Measurements from ENCODE around the gene OSMR. TPM values are rescaled to one million over a fixed set of nuclear protein-coding genes. Genes with fewer than 3 reads are reported as not detected.

The OSMR gene
- total and polyA plus RNA-seq, 2 experiments from 2014 or later: 1.5 to 2.6 TPM

DNA sequence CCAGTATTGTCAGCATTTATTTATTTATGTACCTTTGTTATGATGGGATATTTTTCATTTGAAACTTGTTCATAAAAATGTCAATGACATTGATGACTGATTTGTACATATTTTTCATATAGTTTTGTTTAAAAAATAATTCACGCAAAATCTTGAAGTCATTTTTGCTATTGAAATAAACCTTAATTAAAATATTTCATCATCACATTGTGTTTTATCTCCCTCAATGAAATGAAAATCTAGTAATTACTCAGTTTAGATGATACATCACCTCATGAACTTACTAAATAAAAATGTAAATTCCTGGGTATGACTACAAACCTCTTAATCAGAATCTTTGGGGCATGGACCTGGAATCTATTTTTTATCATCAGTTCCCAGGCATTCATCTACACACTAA is 89.6 kb downstream of the OSMR start:
- DNase-seq (ENCODE audit: low spot score): no peak
- no peaks in the 10 kb centered on the region for H3K79me2 ChIP-seq (replicated peaks; ENCODE audit: insufficient read depth)
- H3K27me3 ChIP-seq (ENCODE audit: insufficient read depth): no peaks in the 10 kb centered on the region
- no peak overlapping the region for H3K27ac Mint-ChIP-seq
- TF ChIP-seq, protein P1, sequence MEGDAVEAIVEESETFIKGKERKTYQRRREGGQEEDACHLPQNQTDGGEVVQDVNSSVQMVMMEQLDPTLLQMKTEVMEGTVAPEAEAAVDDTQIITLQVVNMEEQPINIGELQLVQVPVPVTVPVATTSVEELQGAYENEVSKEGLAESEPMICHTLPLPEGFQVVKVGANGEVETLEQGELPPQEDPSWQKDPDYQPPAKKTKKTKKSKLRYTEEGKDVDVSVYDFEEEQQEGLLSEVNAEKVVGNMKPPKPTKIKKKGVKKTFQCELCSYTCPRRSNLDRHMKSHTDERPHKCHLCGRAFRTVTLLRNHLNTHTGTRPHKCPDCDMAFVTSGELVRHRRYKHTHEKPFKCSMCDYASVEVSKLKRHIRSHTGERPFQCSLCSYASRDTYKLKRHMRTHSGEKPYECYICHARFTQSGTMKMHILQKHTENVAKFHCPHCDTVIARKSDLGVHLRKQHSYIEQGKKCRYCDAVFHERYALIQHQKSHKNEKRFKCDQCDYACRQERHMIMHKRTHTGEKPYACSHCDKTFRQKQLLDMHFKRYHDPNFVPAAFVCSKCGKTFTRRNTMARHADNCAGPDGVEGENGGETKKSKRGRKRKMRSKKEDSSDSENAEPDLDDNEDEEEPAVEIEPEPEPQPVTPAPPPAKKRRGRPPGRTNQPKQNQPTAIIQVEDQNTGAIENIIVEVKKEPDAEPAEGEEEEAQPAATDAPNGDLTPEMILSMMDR (conservative IDR thresholded peaks at IDR 0.05; ENCODE audit: low read depth in 2 of 2): no peak
- no peak for TF ChIP-seq ZNF331 (CRISPR knock-in tag; IDR thresholded peaks at IDR 0.05; ENCODE audit: low read depth)
- TF ChIP-seq, protein P2, sequence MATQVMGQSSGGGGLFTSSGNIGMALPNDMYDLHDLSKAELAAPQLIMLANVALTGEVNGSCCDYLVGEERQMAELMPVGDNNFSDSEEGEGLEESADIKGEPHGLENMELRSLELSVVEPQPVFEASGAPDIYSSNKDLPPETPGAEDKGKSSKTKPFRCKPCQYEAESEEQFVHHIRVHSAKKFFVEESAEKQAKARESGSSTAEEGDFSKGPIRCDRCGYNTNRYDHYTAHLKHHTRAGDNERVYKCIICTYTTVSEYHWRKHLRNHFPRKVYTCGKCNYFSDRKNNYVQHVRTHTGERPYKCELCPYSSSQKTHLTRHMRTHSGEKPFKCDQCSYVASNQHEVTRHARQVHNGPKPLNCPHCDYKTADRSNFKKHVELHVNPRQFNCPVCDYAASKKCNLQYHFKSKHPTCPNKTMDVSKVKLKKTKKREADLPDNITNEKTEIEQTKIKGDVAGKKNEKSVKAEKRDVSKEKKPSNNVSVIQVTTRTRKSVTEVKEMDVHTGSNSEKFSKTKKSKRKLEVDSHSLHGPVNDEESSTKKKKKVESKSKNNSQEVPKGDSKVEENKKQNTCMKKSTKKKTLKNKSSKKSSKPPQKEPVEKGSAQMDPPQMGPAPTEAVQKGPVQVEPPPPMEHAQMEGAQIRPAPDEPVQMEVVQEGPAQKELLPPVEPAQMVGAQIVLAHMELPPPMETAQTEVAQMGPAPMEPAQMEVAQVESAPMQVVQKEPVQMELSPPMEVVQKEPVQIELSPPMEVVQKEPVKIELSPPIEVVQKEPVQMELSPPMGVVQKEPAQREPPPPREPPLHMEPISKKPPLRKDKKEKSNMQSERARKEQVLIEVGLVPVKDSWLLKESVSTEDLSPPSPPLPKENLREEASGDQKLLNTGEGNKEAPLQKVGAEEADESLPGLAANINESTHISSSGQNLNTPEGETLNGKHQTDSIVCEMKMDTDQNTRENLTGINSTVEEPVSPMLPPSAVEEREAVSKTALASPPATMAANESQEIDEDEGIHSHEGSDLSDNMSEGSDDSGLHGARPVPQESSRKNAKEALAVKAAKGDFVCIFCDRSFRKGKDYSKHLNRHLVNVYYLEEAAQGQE (IDR thresholded peaks at IDR 0.05; ENCODE audit: unreplicated experiment): no peak
- no peak for TF ChIP-seq EZH2 (IDR thresholded peaks at IDR 0.05; ENCODE audit: low read depth, unreplicated experiment)
- TF ChIP-seq POLR2AphosphoS5 (IDR thresholded peaks at IDR 0.05; ENCODE audit: low read depth): no peak
- TF ChIP-seq, protein P3, sequence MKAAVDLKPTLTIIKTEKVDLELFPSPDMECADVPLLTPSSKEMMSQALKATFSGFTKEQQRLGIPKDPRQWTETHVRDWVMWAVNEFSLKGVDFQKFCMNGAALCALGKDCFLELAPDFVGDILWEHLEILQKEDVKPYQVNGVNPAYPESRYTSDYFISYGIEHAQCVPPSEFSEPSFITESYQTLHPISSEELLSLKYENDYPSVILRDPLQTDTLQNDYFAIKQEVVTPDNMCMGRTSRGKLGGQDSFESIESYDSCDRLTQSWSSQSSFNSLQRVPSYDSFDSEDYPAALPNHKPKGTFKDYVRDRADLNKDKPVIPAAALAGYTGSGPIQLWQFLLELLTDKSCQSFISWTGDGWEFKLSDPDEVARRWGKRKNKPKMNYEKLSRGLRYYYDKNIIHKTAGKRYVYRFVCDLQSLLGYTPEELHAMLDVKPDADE (IDR thresholded peaks at IDR 0.05): no peak
- TF ChIP-seq, protein P4, sequence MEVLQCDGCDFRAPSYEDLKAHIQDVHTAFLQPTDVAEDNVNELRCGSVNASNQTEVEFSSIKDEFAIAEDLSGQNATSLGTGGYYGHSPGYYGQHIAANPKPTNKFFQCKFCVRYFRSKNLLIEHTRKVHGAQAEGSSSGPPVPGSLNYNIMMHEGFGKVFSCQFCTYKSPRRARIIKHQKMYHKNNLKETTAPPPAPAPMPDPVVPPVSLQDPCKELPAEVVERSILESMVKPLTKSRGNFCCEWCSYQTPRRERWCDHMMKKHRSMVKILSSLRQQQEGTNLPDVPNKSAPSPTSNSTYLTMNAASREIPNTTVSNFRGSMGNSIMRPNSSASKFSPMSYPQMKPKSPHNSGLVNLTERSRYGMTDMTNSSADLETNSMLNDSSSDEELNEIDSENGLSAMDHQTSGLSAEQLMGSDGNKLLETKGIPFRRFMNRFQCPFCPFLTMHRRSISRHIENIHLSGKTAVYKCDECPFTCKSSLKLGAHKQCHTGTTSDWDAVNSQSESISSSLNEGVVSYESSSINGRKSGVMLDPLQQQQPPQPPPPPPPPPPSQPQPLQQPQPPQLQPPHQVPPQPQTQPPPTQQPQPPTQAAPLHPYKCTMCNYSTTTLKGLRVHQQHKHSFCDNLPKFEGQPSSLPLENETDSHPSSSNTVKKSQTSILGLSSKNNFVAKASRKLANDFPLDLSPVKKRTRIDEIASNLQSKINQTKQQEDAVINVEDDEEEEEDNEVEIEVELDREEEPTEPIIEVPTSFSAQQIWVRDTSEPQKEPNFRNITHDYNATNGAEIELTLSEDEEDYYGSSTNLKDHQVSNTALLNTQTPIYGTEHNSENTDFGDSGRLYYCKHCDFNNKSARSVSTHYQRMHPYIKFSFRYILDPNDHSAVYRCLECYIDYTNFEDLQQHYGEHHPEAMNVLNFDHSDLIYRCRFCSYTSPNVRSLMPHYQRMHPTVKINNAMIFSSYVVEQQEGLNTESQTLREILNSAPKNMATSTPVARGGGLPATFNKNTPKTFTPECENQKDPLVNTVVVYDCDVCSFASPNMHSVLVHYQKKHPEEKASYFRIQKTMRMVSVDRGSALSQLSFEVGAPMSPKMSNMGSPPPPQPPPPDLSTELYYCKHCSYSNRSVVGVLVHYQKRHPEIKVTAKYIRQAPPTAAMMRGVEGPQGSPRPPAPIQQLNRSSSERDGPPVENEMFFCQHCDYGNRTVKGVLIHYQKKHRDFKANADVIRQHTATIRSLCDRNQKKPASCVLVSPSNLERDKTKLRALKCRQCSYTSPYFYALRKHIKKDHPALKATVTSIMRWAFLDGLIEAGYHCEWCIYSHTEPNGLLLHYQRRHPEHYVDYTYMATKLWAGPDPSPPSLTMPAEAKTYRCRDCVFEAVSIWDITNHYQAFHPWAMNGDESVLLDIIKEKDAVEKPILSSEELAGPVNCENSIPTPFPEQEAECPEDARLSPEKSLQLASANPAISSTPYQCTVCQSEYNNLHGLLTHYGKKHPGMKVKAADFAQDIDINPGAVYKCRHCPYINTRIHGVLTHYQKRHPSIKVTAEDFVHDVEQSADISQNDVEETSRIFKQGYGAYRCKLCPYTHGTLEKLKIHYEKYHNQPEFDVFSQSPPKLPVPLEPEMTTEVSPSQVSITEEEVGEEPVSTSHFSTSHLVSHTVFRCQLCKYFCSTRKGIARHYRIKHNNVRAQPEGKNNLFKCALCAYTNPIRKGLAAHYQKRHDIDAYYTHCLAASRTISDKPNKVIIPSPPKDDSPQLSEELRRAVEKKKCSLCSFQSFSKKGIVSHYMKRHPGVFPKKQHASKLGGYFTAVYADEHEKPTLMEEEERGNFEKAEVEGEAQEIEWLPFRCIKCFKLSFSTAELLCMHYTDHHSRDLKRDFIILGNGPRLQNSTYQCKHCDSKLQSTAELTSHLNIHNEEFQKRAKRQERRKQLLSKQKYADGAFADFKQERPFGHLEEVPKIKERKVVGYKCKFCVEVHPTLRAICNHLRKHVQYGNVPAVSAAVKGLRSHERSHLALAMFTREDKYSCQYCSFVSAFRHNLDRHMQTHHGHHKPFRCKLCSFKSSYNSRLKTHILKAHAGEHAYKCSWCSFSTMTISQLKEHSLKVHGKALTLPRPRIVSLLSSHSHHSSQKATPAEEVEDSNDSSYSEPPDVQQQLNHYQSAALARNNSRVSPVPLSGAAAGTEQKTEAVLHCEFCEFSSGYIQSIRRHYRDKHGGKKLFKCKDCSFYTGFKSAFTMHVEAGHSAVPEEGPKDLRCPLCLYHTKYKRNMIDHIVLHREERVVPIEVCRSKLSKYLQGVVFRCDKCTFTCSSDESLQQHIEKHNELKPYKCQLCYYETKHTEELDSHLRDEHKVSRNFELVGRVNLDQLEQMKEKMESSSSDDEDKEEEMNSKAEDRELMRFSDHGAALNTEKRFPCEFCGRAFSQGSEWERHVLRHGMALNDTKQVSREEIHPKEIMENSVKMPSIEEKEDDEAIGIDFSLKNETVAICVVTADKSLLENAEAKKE (CRISPR knock-in tag; IDR thresholded peaks at IDR 0.05): no peak
- TF ChIP-seq ZNF114 (CRISPR knock-in tag; IDR thresholded peaks at IDR 0.05): no peak
- no peak for TF ChIP-seq JUNB (IDR thresholded peaks at IDR 0.05; ENCODE audit: unreplicated experiment)
- TF ChIP-seq STAT1 (IDR thresholded peaks at IDR 0.05; ENCODE audit: unreplicated experiment): no peak
- no peak for TF ChIP-seq NANOG (IDR thresholded peaks at IDR 0.05; ENCODE audit: borderline replicate concordance)
- no peak for TF ChIP-seq CREB1 (CRISPR knock-in tag; IDR thresholded peaks at IDR 0.05; ENCODE audit: low read depth)
- TF ChIP-seq EZH2phosphoT487 (IDR thresholded peaks at IDR 0.05; ENCODE audit: unreplicated experiment): no peak
- H3K27ac ChIP-seq (ENCODE audit: low read depth): no peak overlapping the region
- no peak overlapping the region for H2AFZ ChIP-seq
- H3F3A ChIP-seq (replicated peaks; ENCODE audit: low read depth): no peaks in the 10 kb centered on the region
- H3K9me2 ChIP-seq (ENCODE audit: insufficient read depth): peaks cover 4% of the 10 kb centered on the region; the same call in 1 of the 2 replicates
- no peak overlapping the region for H3K4me2 ChIP-seq
- no peaks in the 10 kb centered on the region for H4K20me1 ChIP-seq (replicated peaks; ENCODE audit: insufficient read depth)
- no peak overlapping the region for H3K4me3 Mint-ChIP-seq
- no peak overlapping the region for H3K4me3 ChIP-seq
- peaks cover 1% of the 10 kb centered on the region for H3K4me1 ChIP-seq (ENCODE audit: insufficient read depth)
- H3K27me3 Mint-ChIP-seq (ENCODE audit: insufficient read depth, low read depth, poor library complexity): peaks cover 8% of the 10 kb centered on the region
- no peaks in the 10 kb centered on the region for H3K9me3 Mint-ChIP-seq
- peaks cover 12% of the 10 kb centered on the region; the same call in 2 of the 3 replicates for H3K4me1 Mint-ChIP-seq
- H3K36me3 ChIP-seq (ENCODE audit: insufficient read depth): no peaks in the 10 kb centered on the region; the same call in 1 of the 2 replicates
- ATAC-seq: no peak
- no peaks in the 10 kb centered on the region for H3K36me3 Mint-ChIP-seq (ENCODE audit: low read depth)

Measured in GM23338 (cell line).